Upper lobe of right lung (tissue), 1 donor: Measurements from ENCODE around the gene NF1. TPM values are rescaled to one million over a fixed set of nuclear protein-coding genes. Genes with fewer than 3 reads are reported as not detected.
"Not testable (repeated sequence)": the region's sequence is repeated elsewhere in the genome, so short reads cannot be mapped to it uniquely, and the experiment has no call there.

Source experiments
- ATAC-seq: fragments of 200-7000 bp; cut with Tn5 transposase; one replicate; pipeline ENCODE4 v1.9.1; 2020; ENCODE audit warnings: mild to moderate bottlenecking, moderate library complexity
- DNase-seq: peaks from one replicate; pipeline ENCODE4 v3.0.0-alpha.2; 2020
- H3K27ac ChIP-seq: fragments of 200-600 bp; one replicate; pipeline ENCODE4 v1.8.0; 2022
- H3K27me3 ChIP-seq: fragments of 200-600 bp; one replicate; pipeline ENCODE4 v1.8.0; 2022; ENCODE audit warnings: mild to moderate bottlenecking
- H3K36me3 ChIP-seq: fragments of 200-600 bp; one replicate; pipeline ENCODE4 v1.8.0; 2022
- H3K4me1 ChIP-seq: fragments of 200-600 bp; one replicate; pipeline ENCODE4 v1.8.0; 2022
- H3K4me3 ChIP-seq: fragments of 200-600 bp; one replicate; pipeline ENCODE4 v1.8.0; 2022; ENCODE audit warnings: mild to moderate bottlenecking
- H3K9me3 ChIP-seq: fragments of 200-600 bp; one replicate; pipeline ENCODE4 v1.8.0; 2022
- intact Hi-C: fragments of 100-400 bp; cut with DNase I; formaldehyde crosslinking; loops from one replicate; pipeline ENCODE4 v1.11.0; 2022
- total RNA-seq: library from RNA; stranded (reverse); fragmentation: NEBNext Ultra II Directional; extraction: Animal tissue kit (Norgen Biotek cat#: 25700); gene quantifications from one replicate; pipeline ENCODE4 v1.2.1, GENCODE V29; 2021
- TF ChIP-seq, protein P1 (sequence below): fragments of 200-600 bp; IDR thresholded peaks from one replicate; pipeline ENCODE4 v1.8.0; 2022; ENCODE audit warnings: antibody characterized with exemption
- donor health status: DM: no; HTN: yes; CAD: no; lungs with severe emphysema.

The NF1 gene
- total RNA-seq, 1 donor from 2014 or later = 61.6 TPM

- intact Hi-C loops = no loop called here
- Histone ChIP-seq H3K36me3 (no peaks in the 10 kb centered on the region), H3K4me3 (peak overlapping the region; percentile 39), H3K4me1 (no peaks in the 10 kb centered on the region), H3K9me3 (no peaks in the 10 kb centered on the region), H3K27ac (peak overlapping the region; percentile 81), H3K27me3 (no peaks in the 10 kb centered on the region)
- DNase-seq (no peak), ATAC-seq (peak; percentile 16)
- TF ChIP-seq, protein P1, sequence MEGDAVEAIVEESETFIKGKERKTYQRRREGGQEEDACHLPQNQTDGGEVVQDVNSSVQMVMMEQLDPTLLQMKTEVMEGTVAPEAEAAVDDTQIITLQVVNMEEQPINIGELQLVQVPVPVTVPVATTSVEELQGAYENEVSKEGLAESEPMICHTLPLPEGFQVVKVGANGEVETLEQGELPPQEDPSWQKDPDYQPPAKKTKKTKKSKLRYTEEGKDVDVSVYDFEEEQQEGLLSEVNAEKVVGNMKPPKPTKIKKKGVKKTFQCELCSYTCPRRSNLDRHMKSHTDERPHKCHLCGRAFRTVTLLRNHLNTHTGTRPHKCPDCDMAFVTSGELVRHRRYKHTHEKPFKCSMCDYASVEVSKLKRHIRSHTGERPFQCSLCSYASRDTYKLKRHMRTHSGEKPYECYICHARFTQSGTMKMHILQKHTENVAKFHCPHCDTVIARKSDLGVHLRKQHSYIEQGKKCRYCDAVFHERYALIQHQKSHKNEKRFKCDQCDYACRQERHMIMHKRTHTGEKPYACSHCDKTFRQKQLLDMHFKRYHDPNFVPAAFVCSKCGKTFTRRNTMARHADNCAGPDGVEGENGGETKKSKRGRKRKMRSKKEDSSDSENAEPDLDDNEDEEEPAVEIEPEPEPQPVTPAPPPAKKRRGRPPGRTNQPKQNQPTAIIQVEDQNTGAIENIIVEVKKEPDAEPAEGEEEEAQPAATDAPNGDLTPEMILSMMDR = no peak
Observed at GRCh38 chr17:31310260-31310659, 215.5 kb downstream of the NF1 start.

GRCh38 chr17:31310886-31311285 lies 216.1 kb downstream of the NF1 start:
- Histone ChIP-seq H3K27me3 (no peaks in the 10 kb centered on the region), H3K9me3 (no peaks in the 10 kb centered on the region), H3K4me1 (no peaks in the 10 kb centered on the region), H3K4me3 (peak overlapping the region; percentile 39), H3K36me3 (no peaks in the 10 kb centered on the region), H3K27ac (peak overlapping the region; percentile 81)
- intact Hi-C loops = no loop called here
- ATAC-seq = no peak
- no peak for DNase-seq
- TF ChIP-seq, protein P1 = no peak

DNA sequence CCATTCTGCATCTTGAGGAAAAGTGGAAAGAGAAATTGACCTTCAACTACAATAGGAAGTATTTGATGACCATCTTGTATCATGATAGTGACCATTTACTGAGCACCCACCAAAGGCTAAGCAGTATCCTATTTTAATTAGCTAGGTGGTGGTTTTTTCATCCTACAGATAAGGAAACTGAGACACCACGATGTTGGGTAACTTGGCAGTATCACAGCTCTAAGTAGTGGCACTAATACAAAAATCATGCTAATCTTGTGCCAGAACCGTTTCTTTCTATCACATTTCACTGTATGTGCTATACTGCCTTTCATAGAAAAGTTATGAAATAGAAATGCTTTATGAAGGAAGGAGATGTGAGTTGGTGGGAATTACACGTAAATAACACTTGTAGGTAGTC lies 216.7 kb downstream of the NF1 start:
- no peaks in the 10 kb centered on the region for H3K27me3 ChIP-seq
- H3K27ac ChIP-seq = peak overlapping the region; percentile 81
- H3K4me3 ChIP-seq = peak overlapping the region; percentile 39
- ATAC-seq (no peak), DNase-seq (no peak)
- H3K36me3 ChIP-seq = no peaks in the 10 kb centered on the region
- intact Hi-C loops = no loop called here
- H3K9me3 ChIP-seq = no peaks in the 10 kb centered on the region
- TF ChIP-seq, protein P1 = no peak
- no peaks in the 10 kb centered on the region for H3K4me1 ChIP-seq

GRCh38 chr17:31312223-31312622 lies 217.4 kb downstream of the NF1 start:
- DNase-seq, H3K27me3 ChIP-seq, H3K36me3 ChIP-seq, H3K4me1 ChIP-seq, intact Hi-C loops, H3K9me3 ChIP-seq: not testable (repeated sequence)
- peak; percentile 39 for ATAC-seq
- H3K27ac ChIP-seq = peak overlapping the region; percentile 81
- H3K4me3 ChIP-seq = peak overlapping the region; percentile 39

- no peaks in the 10 kb centered on the region for H3K27me3 ChIP-seq
- H3K36me3 ChIP-seq = no peaks in the 10 kb centered on the region
- peaks cover 8% of the 10 kb centered on the region for H3K4me1 ChIP-seq
- DNase-seq (no peak), ATAC-seq (peak; percentile 66)
- H3K4me3 ChIP-seq = peak within 1 kb of the TSS; percentile 39
- TF ChIP-seq, protein P1 = no peak
- H3K27ac ChIP-seq = peak within 1 kb of the TSS; percentile 81
- H3K9me3 ChIP-seq = no peaks in the 10 kb centered on the region
- intact Hi-C loops = no loop called here
Observed at GRCh38 chr17:31313982-31314781, 219.4 kb downstream of the NF1 start, which contains the start of gene EVI2B. Gene EVI2B, minus strand, starts transcription at chr17:31314054. Its CDS starts 8,445 bp downstream, at chr17:31305609.

GRCh38 chr17:31314782-31315100 lies 220.0 kb downstream of the NF1 start:
- TF ChIP-seq, protein P1 = no peak
- Histone ChIP-seq H3K4me1 (peaks cover 8% of the 10 kb centered on the region), H3K9me3 (no peaks in the 10 kb centered on the region), H3K27ac (peak overlapping the region; percentile 81), H3K4me3 (no peak overlapping the region), H3K27me3 (no peaks in the 10 kb centered on the region), H3K36me3 (no peaks in the 10 kb centered on the region)
- ATAC-seq (peak; percentile 33), DNase-seq (no peak)
- intact Hi-C loops = no loop called here
